H1 (cell line): ENCODE data around the gene DLK2. TPM values are rescaled to one million over a fixed set of nuclear protein-coding genes. Genes with fewer than 3 reads are reported as not detected.
A peak's percentile ranks its signal among the peaks of the same experiment; 100 is the strongest.

ENCODE experiments used
- CHD2 ChIP-seq: IDR thresholded peaks from 2 replicates; pipeline ENCODE4 v1.6.1; 2012; ENCODE audit warnings: low read length, improper control_type of control experiment
- EP300 ChIP-seq, 2 experiments: IDR thresholded peaks; 1 replicate in 1 of 2; 2 replicates in 1 of 2; pipeline ENCODE4 v1.6.1; 2011 to 2012; ENCODE audit warnings: low read depth in 2 of 2, low read length in 2 of 2, mild to moderate bottlenecking in 2 of 2, borderline replicate concordance in 1 of 2, inconsistent platforms in 1 of 2, moderate library complexity in 1 of 2
- NRF1 ChIP-seq: IDR thresholded peaks from 2 replicates; pipeline ENCODE4 v1.6.1; 2011; ENCODE audit warnings: mild to moderate bottlenecking, low read depth, low read length, improper control_type of control experiment
- RAD21 ChIP-seq, 2 experiments: IDR thresholded peaks in 1 of 2; conservative IDR thresholded peaks in 1 of 2; 2 replicates each; pipeline ENCODE4 v1.6.1; 2011; ENCODE audit warnings: low read depth in 2 of 2, low read length in 2 of 2, improper control_type of control experiment in 1 of 2, inconsistent platforms in 1 of 2, mild to moderate bottlenecking in 1 of 2, moderate library complexity in 1 of 2
- SIX5 ChIP-seq: IDR thresholded peaks from 2 replicates; pipeline ENCODE4 v1.6.1; 2011; ENCODE audit warnings: mild to moderate bottlenecking, low read depth, low read length
- TCF12 ChIP-seq: IDR thresholded peaks from 2 replicates; pipeline ENCODE4 v1.6.1; 2011; ENCODE audit warnings: low read depth, mild to moderate bottlenecking, low read length
- polyA plus RNA-seq, 7 experiments: library from polyadenylated mRNA; depleted of rRNA in 3 of 7; stranded (reverse) in 5 of 7; unstranded in 2 of 7; fragments of >200 nt in 5 of 7; fragments of 200-250 nt in 2 of 7; gene quantifications; 1 replicate in 5 of 7; 2 replicates in 1 of 7; 4 replicates in 1 of 7; pipeline versions ENCODE4 v1.2.1 to v1.2.3, GENCODE V29; 2011 to 2013; ENCODE audit warnings: missing spikeins in 2 of 7, mixed read lengths in 2 of 7
- total RNA-seq: library from RNA; stranded (reverse); fragmentation: NEBNext Ultra II Directional; extraction: Animal tissue kit (Norgen Biotek cat#: 25700); gene quantifications from 2 replicates; pipeline ENCODE4 v1.2.1, GENCODE V29; 2021
- TF ChIP-seq, protein P1 (sequence below): fragments of 300-600 bp; sonication (generic); IDR thresholded peaks from 2 replicates; pipeline ENCODE4 v1.7.1; 2012; ENCODE audit warnings: low read length, moderate library complexity, mild to moderate bottlenecking, inconsistent platforms; ENCODE audit not compliant: insufficient replicate concordance
- TF ChIP-seq, protein P2 (sequence below): IDR thresholded peaks from 2 replicates; pipeline ENCODE4 v1.6.1; 2012; ENCODE audit warnings: low read length, inconsistent platforms

DLK2 gene
- total and polyA plus RNA-seq, 2 of the 8 experiments (the other 6 are each of a cell fraction or from before 2014, with no cell fraction given) = 0.37 to 0.80 TPM

DNA sequence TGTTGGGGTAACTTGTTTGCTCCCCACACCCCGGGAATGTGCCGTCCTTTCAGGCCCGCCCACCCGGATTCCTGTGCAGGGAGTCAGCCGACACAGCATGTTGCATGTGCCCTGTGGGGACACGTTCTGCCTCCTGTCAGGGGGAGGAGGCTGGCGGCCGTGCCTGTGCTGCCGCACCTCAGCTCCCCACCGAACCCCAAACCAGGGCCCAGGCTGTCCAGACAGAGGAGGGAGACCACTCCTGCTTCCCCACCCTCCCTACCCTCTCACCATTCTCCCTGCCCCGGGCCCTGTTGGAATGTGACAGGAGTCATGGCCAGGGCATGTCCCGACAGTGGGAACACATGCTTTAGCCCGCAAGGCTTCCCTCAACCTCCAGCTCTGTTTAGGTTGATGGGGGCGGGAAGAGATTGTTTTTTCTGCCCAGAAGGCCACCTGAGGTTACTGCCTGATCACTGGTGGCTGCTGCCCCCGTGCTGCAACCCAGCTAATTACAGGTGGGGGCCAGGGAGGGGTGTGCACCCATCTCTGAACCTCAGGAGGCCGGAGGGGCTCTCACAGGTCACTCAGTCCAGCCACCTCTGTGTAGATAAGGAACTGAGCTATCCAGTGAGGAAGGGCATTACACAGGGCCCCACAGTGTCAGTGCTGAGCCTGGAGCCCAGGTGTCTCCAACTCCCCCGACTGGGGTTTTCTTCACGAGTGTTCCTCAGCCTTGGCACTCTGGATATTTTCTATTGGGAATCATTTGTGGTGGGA lies 41.2 kb upstream of the DLK2 start (continued):
- TF ChIP-seq, protein P1, sequence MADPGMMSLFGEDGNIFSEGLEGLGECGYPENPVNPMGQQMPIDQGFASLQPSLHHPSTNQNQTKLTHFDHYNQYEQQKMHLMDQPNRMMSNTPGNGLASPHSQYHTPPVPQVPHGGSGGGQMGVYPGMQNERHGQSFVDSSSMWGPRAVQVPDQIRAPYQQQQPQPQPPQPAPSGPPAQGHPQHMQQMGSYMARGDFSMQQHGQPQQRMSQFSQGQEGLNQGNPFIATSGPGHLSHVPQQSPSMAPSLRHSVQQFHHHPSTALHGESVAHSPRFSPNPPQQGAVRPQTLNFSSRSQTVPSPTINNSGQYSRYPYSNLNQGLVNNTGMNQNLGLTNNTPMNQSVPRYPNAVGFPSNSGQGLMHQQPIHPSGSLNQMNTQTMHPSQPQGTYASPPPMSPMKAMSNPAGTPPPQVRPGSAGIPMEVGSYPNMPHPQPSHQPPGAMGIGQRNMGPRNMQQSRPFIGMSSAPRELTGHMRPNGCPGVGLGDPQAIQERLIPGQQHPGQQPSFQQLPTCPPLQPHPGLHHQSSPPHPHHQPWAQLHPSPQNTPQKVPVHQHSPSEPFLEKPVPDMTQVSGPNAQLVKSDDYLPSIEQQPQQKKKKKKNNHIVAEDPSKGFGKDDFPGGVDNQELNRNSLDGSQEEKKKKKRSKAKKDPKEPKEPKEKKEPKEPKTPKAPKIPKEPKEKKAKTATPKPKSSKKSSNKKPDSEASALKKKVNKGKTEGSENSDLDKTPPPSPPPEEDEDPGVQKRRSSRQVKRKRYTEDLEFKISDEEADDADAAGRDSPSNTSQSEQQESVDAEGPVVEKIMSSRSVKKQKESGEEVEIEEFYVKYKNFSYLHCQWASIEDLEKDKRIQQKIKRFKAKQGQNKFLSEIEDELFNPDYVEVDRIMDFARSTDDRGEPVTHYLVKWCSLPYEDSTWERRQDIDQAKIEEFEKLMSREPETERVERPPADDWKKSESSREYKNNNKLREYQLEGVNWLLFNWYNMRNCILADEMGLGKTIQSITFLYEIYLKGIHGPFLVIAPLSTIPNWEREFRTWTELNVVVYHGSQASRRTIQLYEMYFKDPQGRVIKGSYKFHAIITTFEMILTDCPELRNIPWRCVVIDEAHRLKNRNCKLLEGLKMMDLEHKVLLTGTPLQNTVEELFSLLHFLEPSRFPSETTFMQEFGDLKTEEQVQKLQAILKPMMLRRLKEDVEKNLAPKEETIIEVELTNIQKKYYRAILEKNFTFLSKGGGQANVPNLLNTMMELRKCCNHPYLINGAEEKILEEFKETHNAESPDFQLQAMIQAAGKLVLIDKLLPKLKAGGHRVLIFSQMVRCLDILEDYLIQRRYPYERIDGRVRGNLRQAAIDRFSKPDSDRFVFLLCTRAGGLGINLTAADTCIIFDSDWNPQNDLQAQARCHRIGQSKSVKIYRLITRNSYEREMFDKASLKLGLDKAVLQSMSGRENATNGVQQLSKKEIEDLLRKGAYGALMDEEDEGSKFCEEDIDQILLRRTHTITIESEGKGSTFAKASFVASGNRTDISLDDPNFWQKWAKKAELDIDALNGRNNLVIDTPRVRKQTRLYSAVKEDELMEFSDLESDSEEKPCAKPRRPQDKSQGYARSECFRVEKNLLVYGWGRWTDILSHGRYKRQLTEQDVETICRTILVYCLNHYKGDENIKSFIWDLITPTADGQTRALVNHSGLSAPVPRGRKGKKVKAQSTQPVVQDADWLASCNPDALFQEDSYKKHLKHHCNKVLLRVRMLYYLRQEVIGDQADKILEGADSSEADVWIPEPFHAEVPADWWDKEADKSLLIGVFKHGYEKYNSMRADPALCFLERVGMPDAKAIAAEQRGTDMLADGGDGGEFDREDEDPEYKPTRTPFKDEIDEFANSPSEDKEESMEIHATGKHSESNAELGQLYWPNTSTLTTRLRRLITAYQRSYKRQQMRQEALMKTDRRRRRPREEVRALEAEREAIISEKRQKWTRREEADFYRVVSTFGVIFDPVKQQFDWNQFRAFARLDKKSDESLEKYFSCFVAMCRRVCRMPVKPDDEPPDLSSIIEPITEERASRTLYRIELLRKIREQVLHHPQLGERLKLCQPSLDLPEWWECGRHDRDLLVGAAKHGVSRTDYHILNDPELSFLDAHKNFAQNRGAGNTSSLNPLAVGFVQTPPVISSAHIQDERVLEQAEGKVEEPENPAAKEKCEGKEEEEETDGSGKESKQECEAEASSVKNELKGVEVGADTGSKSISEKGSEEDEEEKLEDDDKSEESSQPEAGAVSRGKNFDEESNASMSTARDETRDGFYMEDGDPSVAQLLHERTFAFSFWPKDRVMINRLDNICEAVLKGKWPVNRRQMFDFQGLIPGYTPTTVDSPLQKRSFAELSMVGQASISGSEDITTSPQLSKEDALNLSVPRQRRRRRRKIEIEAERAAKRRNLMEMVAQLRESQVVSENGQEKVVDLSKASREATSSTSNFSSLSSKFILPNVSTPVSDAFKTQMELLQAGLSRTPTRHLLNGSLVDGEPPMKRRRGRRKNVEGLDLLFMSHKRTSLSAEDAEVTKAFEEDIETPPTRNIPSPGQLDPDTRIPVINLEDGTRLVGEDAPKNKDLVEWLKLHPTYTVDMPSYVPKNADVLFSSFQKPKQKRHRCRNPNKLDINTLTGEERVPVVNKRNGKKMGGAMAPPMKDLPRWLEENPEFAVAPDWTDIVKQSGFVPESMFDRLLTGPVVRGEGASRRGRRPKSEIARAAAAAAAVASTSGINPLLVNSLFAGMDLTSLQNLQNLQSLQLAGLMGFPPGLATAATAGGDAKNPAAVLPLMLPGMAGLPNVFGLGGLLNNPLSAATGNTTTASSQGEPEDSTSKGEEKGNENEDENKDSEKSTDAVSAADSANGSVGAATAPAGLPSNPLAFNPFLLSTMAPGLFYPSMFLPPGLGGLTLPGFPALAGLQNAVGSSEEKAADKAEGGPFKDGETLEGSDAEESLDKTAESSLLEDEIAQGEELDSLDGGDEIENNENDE = no peak
- TF ChIP-seq RAD21 (IDR thresholded peaks at IDR 0.05 in 1 of 2, conservative IDR thresholded peaks at IDR 0.05 in 1 of 2; ENCODE audit: low read depth in 2 of 2, low read length in 2 of 2) (peak; percentile 90 to 91), SIX5 (no peak), CHD2 (no peak), EP300 (IDR thresholded peaks at IDR 0.05; ENCODE audit: borderline replicate concordance in 1 of 2, low read depth in 2 of 2, low read length in 2 of 2) (no peak), TCF12 (no peak), NRF1 (no peak)
- TF ChIP-seq, protein P2, sequence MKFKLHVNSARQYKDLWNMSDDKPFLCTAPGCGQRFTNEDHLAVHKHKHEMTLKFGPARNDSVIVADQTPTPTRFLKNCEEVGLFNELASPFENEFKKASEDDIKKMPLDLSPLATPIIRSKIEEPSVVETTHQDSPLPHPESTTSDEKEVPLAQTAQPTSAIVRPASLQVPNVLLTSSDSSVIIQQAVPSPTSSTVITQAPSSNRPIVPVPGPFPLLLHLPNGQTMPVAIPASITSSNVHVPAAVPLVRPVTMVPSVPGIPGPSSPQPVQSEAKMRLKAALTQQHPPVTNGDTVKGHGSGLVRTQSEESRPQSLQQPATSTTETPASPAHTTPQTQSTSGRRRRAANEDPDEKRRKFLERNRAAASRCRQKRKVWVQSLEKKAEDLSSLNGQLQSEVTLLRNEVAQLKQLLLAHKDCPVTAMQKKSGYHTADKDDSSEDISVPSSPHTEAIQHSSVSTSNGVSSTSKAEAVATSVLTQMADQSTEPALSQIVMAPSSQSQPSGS = no peak
